Endothelial cell of umbilical vein (primary cell): ENCODE data around the gene SEC11C. TPM values are rescaled to one million over a fixed set of nuclear protein-coding genes. Genes with fewer than 3 reads are reported as not detected.

Source experiments
- BruUV-seq: library from RNA; stranded (reverse); fragments of 400-500 nt; replicated peaks from 2 replicates; lab custom pipeline; 2021; lab: Mats Ljungman, UMichigan
- CTCF ChIA-PET: fragments of 300-600, 350-600 bp; sonication (Branson Sonifier 250); formaldehyde crosslinking; loops from one replicate; lab custom pipeline; 2021; ENCODE audit warnings: antibody characterized with exemption, inconsistent platforms; lab: Charles Lee
- POLR2A ChIA-PET: fragments of 300-600, 350-600 bp; sonication (Branson Sonifier 250); formaldehyde crosslinking; loops from one replicate; lab custom pipeline; 2021; ENCODE audit warnings: antibody characterized with exemption, inconsistent platforms; lab: Charles Lee
- DNase-seq: peaks from one replicate; pipeline ENCODE4 v3.0.0-alpha.2; 2011; ENCODE audit warnings: low read depth, low spot score
- FAIRE-seq: peaks from 2 replicates; lab custom pipeline; 2011; peaks lifted over from hg19 to GRCh38; lab: Jason Lieb, UNC
- H2AFZ ChIP-seq: 2 replicates; pipeline ENCODE4 v1.6.0; 2012; ENCODE audit warnings: low read depth, low read length, control low read depth, inconsistent platforms
- H3K27ac ChIP-seq: 2 replicates; pipeline ENCODE4 v1.5.1; 2011; ENCODE audit warnings: low read depth, mild to moderate bottlenecking, control low read depth, low read length, moderate library complexity; ENCODE audit not compliant: insufficient read depth
- H3K27me3 ChIP-seq, 2 experiments: 2 replicates each; pipeline versions ENCODE4 v1.6.0 to v1.6.1; 2011; ENCODE audit warnings: low read length in 2 of 2, mixed read lengths in 1 of 2; ENCODE audit not compliant: control insufficient read depth in 2 of 2, insufficient read depth in 2 of 2
- H3K36me3 ChIP-seq, 2 experiments: 2 replicates in 1 of 2; 3 replicates in 1 of 2; pipeline ENCODE4 v1.5.1; 2011; ENCODE audit warnings: low read length in 2 of 2, mild to moderate bottlenecking in 1 of 2, moderate library complexity in 1 of 2; ENCODE audit not compliant: control insufficient read depth in 2 of 2, insufficient read depth in 2 of 2; ENCODE audit errors: extremely low read depth in 1 of 2
- H3K4me1 ChIP-seq: 3 replicates; pipeline ENCODE4 v1.5.1; 2011; ENCODE audit warnings: mild to moderate bottlenecking, low read length; ENCODE audit not compliant: control insufficient read depth, insufficient read depth; ENCODE audit errors: extremely low read depth
- H3K4me2 ChIP-seq: 2 replicates; pipeline ENCODE4 v1.6.1; 2011; ENCODE audit warnings: low read length, control low read depth, mixed read lengths; ENCODE audit not compliant: insufficient read depth
- H3K4me3 ChIP-seq, 3 experiments: fragments of 200-600 bp in 1 of 3; sonication (generic), shearing (Covaris generic) in 1 of 3; replicated peaks in 1 of 3; 2 replicates each; pipeline ENCODE4 v1.5.1; 2011 to 2016; ENCODE audit warnings: control low read depth in 3 of 3, low read length in 3 of 3, mild to moderate bottlenecking in 2 of 3, inconsistent platforms in 1 of 3, low read depth in 1 of 3, moderate library complexity in 1 of 3; ENCODE audit not compliant: insufficient read depth in 1 of 3
- H3K79me2 ChIP-seq: 2 replicates; pipeline ENCODE4 v1.6.0; 2012; ENCODE audit warnings: low read length, inconsistent platforms; ENCODE audit not compliant: control insufficient read depth, insufficient read depth
- H3K9ac ChIP-seq: replicated peaks from 2 replicates; pipeline ENCODE3; 2011; ENCODE audit warnings: low read length, control low read depth; ENCODE audit not compliant: insufficient read depth; ENCODE audit errors: extremely low read depth
- H3K9me1 ChIP-seq: replicated peaks from 3 replicates; pipeline ENCODE4 v1.6.0; 2011; ENCODE audit warnings: mild to moderate bottlenecking, low read length; ENCODE audit not compliant: control insufficient read depth, insufficient read depth; ENCODE audit errors: extremely low read depth
- H3K9me3 ChIP-seq: replicated peaks from 2 replicates; pipeline ENCODE4 v1.5.1; 2012; ENCODE audit warnings: low read length, inconsistent platforms; ENCODE audit not compliant: control insufficient read depth, insufficient read depth
- H4K20me1 ChIP-seq: replicated peaks from 2 replicates; pipeline ENCODE3; 2011; ENCODE audit warnings: mild to moderate bottlenecking, low read length; ENCODE audit not compliant: control insufficient read depth, insufficient read depth; ENCODE audit errors: extremely low read depth
- EZH2 ChIP-seq: IDR thresholded peaks from 2 replicates; pipeline ENCODE4 v1.6.1; 2012; ENCODE audit warnings: borderline replicate concordance, low read depth, mild to moderate bottlenecking, moderate library complexity, low read length, inconsistent platforms; ENCODE audit not compliant: severe bottlenecking
- FOS ChIP-seq: IDR thresholded peaks from 2 replicates; pipeline ENCODE4 v1.6.1; 2011; ENCODE audit warnings: mild to moderate bottlenecking, low read length, moderate library complexity, borderline replicate concordance; ENCODE audit not compliant: insufficient read depth
- GATA2 ChIP-seq: IDR thresholded peaks from 2 replicates; pipeline ENCODE4 v1.7.0; 2011; ENCODE audit warnings: low read depth, mild to moderate bottlenecking, moderate library complexity, mixed read lengths, low read length; ENCODE audit not compliant: insufficient read length, insufficient read depth
- JUN ChIP-seq: IDR thresholded peaks from 2 replicates; pipeline ENCODE4 v1.6.1; 2011; ENCODE audit warnings: borderline replicate concordance, low read depth; ENCODE audit not compliant: insufficient read length, insufficient read depth
- MYC ChIP-seq: IDR thresholded peaks from one replicate; pipeline ENCODE4 v1.6.1; 2011; ENCODE audit warnings: mild to moderate bottlenecking, low read depth, low read length
- POLR2A ChIP-seq: IDR thresholded peaks from 2 replicates; pipeline ENCODE4 v1.6.1; 2012; ENCODE audit warnings: low read depth, mild to moderate bottlenecking, control low read depth, low read length
- POLR2AphosphoS5 ChIP-seq: IDR thresholded peaks from 2 replicates; pipeline ENCODE4 v1.6.1; 2012; ENCODE audit warnings: low read depth, mild to moderate bottlenecking, control low read depth, low read length, moderate library complexity; ENCODE audit not compliant: insufficient read depth
- dilution Hi-C: fragments of 300-500 bp; cut with MboI; formaldehyde crosslinking; loops from one replicate; pipeline ENCODE4 v1.15.0; 2019; ENCODE audit warnings: low sequenced_read_pairs; ENCODE audit not compliant: extremely low pct_ligation_motif_present
- intact Hi-C: fragments of 100-400 bp; cut with micrococcal nuclease; formaldehyde crosslinking; loops from one replicate; pipeline ENCODE4 v1.10.0; 2022
- polyA plus RNA-seq, 4 experiments: library from polyadenylated mRNA; depleted of rRNA in 3 of 4; stranded (reverse) in 3 of 4; unstranded in 1 of 4; fragments of >200 nt; gene quantifications; 2 replicates each; pipeline versions ENCODE4 v1.2.1 to v1.2.3, GENCODE V29; 2011 to 2012; ENCODE audit warnings: missing spikeins in 1 of 4
- total RNA-seq: library from RNA; stranded (reverse); gene quantifications from 2 replicates; pipeline ENCODE4 v1.2.3, GENCODE V29; 2021
- TF ChIP-seq, protein P1 (sequence below): IDR thresholded peaks from 2 replicates; pipeline ENCODE4 v1.6.1; 2011; ENCODE audit not compliant: insufficient read depth, insufficient read length
- TF ChIP-seq, protein P2 (sequence below), 2 donors: IDR thresholded peaks; 1 replicate in 1 of 2; 2 replicates in 1 of 2; pipeline ENCODE4 v1.5.1; 2011; ENCODE audit warnings: low read length in 2 of 2, mild to moderate bottlenecking in 2 of 2, moderate library complexity in 2 of 2, control low read depth in 1 of 2, inconsistent platforms in 1 of 2, low read depth in 1 of 2; ENCODE audit not compliant: insufficient read depth in 1 of 2; ENCODE audit errors: extremely low read depth in 1 of 2

The SEC11C gene
- total and polyA plus RNA-seq, 2 donors (not counting 3 experiments of a cell fraction or from before 2014, with no cell fraction given): 16.3 to 29.8 TPM

DNA sequence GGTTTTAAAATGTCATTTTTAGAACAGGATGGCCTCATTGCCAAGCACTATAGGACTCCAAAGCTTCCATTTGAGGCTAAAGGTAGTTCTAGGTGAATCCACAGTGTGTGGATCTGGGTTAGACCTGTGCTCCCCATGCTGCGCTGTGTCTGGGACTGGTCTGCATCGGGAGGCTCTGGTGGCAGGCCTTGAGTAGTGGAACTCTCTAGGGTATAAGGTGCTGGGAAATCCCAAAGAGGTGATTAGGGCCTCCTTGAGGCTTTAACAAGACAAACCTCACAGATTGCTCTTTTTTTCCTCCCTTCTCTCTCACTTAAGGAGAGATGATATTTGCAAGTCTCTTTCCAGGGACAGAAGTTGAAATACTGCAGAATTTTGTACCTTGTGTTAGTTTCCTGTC is 9.3 kb downstream of the SEC11C start:
- no peak for TF ChIP-seq FOS
- TF ChIP-seq, protein P1, sequence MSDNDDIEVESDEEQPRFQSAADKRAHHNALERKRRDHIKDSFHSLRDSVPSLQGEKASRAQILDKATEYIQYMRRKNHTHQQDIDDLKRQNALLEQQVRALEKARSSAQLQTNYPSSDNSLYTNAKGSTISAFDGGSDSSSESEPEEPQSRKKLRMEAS: no peak
- TF ChIP-seq MYC: no peak
- TF ChIP-seq GATA2: no peak
- TF ChIP-seq, protein P2, sequence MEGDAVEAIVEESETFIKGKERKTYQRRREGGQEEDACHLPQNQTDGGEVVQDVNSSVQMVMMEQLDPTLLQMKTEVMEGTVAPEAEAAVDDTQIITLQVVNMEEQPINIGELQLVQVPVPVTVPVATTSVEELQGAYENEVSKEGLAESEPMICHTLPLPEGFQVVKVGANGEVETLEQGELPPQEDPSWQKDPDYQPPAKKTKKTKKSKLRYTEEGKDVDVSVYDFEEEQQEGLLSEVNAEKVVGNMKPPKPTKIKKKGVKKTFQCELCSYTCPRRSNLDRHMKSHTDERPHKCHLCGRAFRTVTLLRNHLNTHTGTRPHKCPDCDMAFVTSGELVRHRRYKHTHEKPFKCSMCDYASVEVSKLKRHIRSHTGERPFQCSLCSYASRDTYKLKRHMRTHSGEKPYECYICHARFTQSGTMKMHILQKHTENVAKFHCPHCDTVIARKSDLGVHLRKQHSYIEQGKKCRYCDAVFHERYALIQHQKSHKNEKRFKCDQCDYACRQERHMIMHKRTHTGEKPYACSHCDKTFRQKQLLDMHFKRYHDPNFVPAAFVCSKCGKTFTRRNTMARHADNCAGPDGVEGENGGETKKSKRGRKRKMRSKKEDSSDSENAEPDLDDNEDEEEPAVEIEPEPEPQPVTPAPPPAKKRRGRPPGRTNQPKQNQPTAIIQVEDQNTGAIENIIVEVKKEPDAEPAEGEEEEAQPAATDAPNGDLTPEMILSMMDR (IDR thresholded peaks at IDR 0.05; ENCODE audit: extremely low read depth in 1 of 2, insufficient read depth in 1 of 2, low read depth in 1 of 2, low read length in 2 of 2): no peak
- TF ChIP-seq POLR2AphosphoS5: no peak
- TF ChIP-seq POLR2A: no peak
- TF ChIP-seq EZH2: no peak
- TF ChIP-seq JUN: no peak
- Histone ChIP-seq H3K9me1 (no peaks in the 10 kb centered on the region), H3K36me3 (no peaks in the 10 kb centered on the region), H3K4me3 (no peak overlapping the region), H3K4me1 (no peaks in the 10 kb centered on the region), H3K9me3 (no peaks in the 10 kb centered on the region), H3K27me3 (no peaks in the 10 kb centered on the region), H4K20me1 (no peaks in the 10 kb centered on the region), H3K27ac (no peak overlapping the region), H2AFZ (no peak overlapping the region), H3K9ac (no peak overlapping the region), H3K4me2 (no peak overlapping the region), H3K79me2 (no peaks in the 10 kb centered on the region)
- intact Hi-C loops: no loop called here
- DNase-seq (no peak), FAIRE-seq (no peak)
- POLR2A ChIA-PET: no interaction called here
- no TSS peak for BruUV-seq
- CTCF ChIA-PET: no interaction called here
- dilution Hi-C loops: no loop called here
